K562 (cell line): Measurements from ENCODE around the gene ALG1L2. TPM values are rescaled to one million over a fixed set of nuclear protein-coding genes. Genes with fewer than 3 reads are reported as not detected.
"Not testable (repeated sequence)": the region's sequence is repeated elsewhere in the genome, so short reads cannot be mapped to it uniquely, and the experiment has no call there.

Experiments used
- ATAC-seq: fragments of 200-7000 bp; cut with Tn5 transposase; 3 replicates; pipeline ENCODE4 v1.9.1; 2020; ENCODE audit warnings: moderate library complexity
- BruUV-seq: library from RNA; stranded (reverse); fragments of 400-500 nt; replicated peaks from 2 replicates; lab custom pipeline; 2021; lab: Mats Ljungman, UMichigan
- CTCF ChIA-PET: fragments of 300-600 bp; formaldehyde crosslinking; extraction: SDS; loops from one replicate; lab custom pipeline; 2021; ENCODE audit warnings: low intra/inter-chr PET ratio; lab: Yijun Ruan, JAX
- POLR2A ChIA-PET: fragments of 300-600, 350-650 bp; sonication (Branson Sonifier 250); formaldehyde crosslinking; extraction: SDS; loops from one replicate; lab custom pipeline; 2021; ENCODE audit warnings: antibody characterized with exemption, inconsistent platforms; lab: Yijun Ruan, JAX
- DNase-seq, 4 experiments: peaks; one replicate each; pipeline versions ENCODE4 v3.0.0 to v3.0.0-alpha.2; 2011 to 2018; ENCODE audit warnings: low spot score in 3 of 4, mixed read lengths in 3 of 4; ENCODE audit errors: extremely low read depth in 1 of 4
- FAIRE-seq: peaks from 2 replicates; lab custom pipeline; 2011; peaks lifted over from hg19 to GRCh38; lab: Jason Lieb, UNC
- H2AFZ ChIP-seq: 2 replicates; pipeline ENCODE4 v1.6.0; 2011; ENCODE audit warnings: low read depth, low read length, control low read depth, inconsistent platforms
- H3K27ac ChIP-seq: fragments of 200-600 bp; 3 replicates; pipeline ENCODE4 v1.8.0; 2011; ENCODE audit warnings: low read depth, mild to moderate bottlenecking, control low read depth, inconsistent platforms, low read length, moderate library complexity, mixed read lengths; ENCODE audit errors: extremely low read depth
- H3K27me3 ChIP-seq, 2 experiments: fragments of 300-600 bp in 1 of 2; 2 replicates in 1 of 2; 3 replicates in 1 of 2; pipeline versions ENCODE4 v1.6.0 to v1.8.0; 2011; ENCODE audit warnings: inconsistent platforms in 2 of 2, low read length in 2 of 2, mild to moderate bottlenecking in 1 of 2, mixed read lengths in 1 of 2, moderate library complexity in 1 of 2; ENCODE audit not compliant: control insufficient read depth in 2 of 2, insufficient read depth in 2 of 2
- H3K36me3 ChIP-seq: fragments of 300-600 bp; 3 replicates; pipeline ENCODE4 v1.8.0; 2011; ENCODE audit warnings: mild to moderate bottlenecking, low read length, inconsistent platforms; ENCODE audit not compliant: control insufficient read depth, insufficient read depth
- H3K4me1 ChIP-seq, 2 experiments: fragments of 200-600 bp in 1 of 2; replicated peaks in 1 of 2; 2 replicates in 1 of 2; 3 replicates in 1 of 2; pipeline versions ENCODE4 v1.5.1 to v1.8.0; 2011; ENCODE audit warnings: inconsistent platforms in 2 of 2, low read length in 2 of 2, mild to moderate bottlenecking in 1 of 2, mixed read lengths in 1 of 2, moderate library complexity in 1 of 2; ENCODE audit not compliant: control insufficient read depth in 2 of 2, insufficient read depth in 2 of 2
- H3K4me2 ChIP-seq: 2 replicates; pipeline ENCODE4 v1.6.1; 2011; ENCODE audit warnings: low read length, control low read depth, inconsistent platforms, mixed read lengths; ENCODE audit not compliant: insufficient read depth
- H3K4me3 ChIP-seq: fragments of 200-600 bp; sonication (generic), shearing (Covaris generic); 2 replicates; pipeline ENCODE4 v1.5.1; 2016; ENCODE audit warnings: control low read depth, inconsistent platforms
- H3K79me2 ChIP-seq: fragments of 200-600 bp; 3 replicates; pipeline ENCODE4 v1.8.0; 2011; ENCODE audit warnings: low read length, inconsistent platforms; ENCODE audit not compliant: control insufficient read depth, insufficient read depth
- H3K9ac ChIP-seq, 2 experiments: 2 replicates each; pipeline versions ENCODE4 v1.6.0 to v1.6.1; 2011; ENCODE audit warnings: low read depth in 2 of 2, low read length in 2 of 2, control low read depth in 1 of 2, inconsistent platforms in 1 of 2, mild to moderate bottlenecking in 1 of 2, mixed read lengths in 1 of 2; ENCODE audit not compliant: insufficient read depth in 1 of 2
- H3K9me1 ChIP-seq: one replicate; pipeline ENCODE4 v1.6.0; 2011; ENCODE audit warnings: inconsistent platforms, mild to moderate bottlenecking, low read length, moderate library complexity; ENCODE audit not compliant: control insufficient read depth, insufficient read depth
- H3K9me3 ChIP-seq: replicated peaks from 2 replicates; pipeline ENCODE4 v1.5.1; 2011; ENCODE audit warnings: low read depth, low read length, inconsistent platforms; ENCODE audit not compliant: control insufficient read depth, insufficient read depth
- H4K20me1 ChIP-seq: replicated peaks from 2 replicates; pipeline ENCODE4 v1.6.1; 2011; ENCODE audit warnings: low read length, inconsistent platforms, mixed read lengths; ENCODE audit not compliant: control insufficient read depth, insufficient read depth
- ATF1 ChIP-seq, 2 experiments: fragments of 450-650 bp in 1 of 2; IDR thresholded peaks; 2 replicates each; pipeline ENCODE4 v1.6.1; 2016; ENCODE audit warnings: missing compliant biosample characterization in 1 of 2, missing genetic modification characterization in 1 of 2
- ATF7 ChIP-seq: fragments of 450-650 bp; IDR thresholded peaks from 2 replicates; pipeline ENCODE4 v1.7.1; 2014; ENCODE audit warnings: mild to moderate bottlenecking, moderate library complexity
- CTBP1 ChIP-seq: fragments of 450-650 bp; IDR thresholded peaks from 2 replicates; pipeline ENCODE4 v1.6.1; 2016; ENCODE audit warnings: borderline replicate concordance
- FOXK2 ChIP-seq, 2 experiments: fragments of 450-650 bp; IDR thresholded peaks in 1 of 2; conservative IDR thresholded peaks in 1 of 2; 2 replicates each; pipeline ENCODE4 v1.6.1; 2016; ENCODE audit warnings: low read depth in 2 of 2, mild to moderate bottlenecking in 1 of 2
- MAX ChIP-seq: sonication (generic); formaldehyde crosslinking; IDR thresholded peaks from 2 replicates; pipeline ENCODE4 v1.9.0; 2022; ENCODE audit warnings: mild to moderate bottlenecking, missing genetic modification reagents
- MLLT1 ChIP-seq, 2 experiments: fragments of 450-650 bp; IDR thresholded peaks; 2 replicates each; pipeline ENCODE4 v1.6.1; 2016
- NRF1 ChIP-seq, 2 experiments: fragments of 450-650 bp; IDR thresholded peaks in 1 of 2; conservative IDR thresholded peaks in 1 of 2; 2 replicates each; pipeline ENCODE4 v1.6.1; 2014; ENCODE audit warnings: mild to moderate bottlenecking in 2 of 2
- POLR2A ChIP-seq: fragments of 450-650 bp; conservative IDR thresholded peaks from 2 replicates; pipeline ENCODE4 v1.6.1; 2016
- POLR2G ChIP-seq: fragments of 200-400 bp; formaldehyde crosslinking; IDR thresholded peaks from 2 replicates; pipeline ENCODE4 v1.6.1; 2017; ENCODE audit warnings: low read depth, mild to moderate bottlenecking, antibody characterized with exemption, low read length, moderate library complexity
- RAD51 ChIP-seq: fragments of 450-650 bp; IDR thresholded peaks from 2 replicates; pipeline ENCODE4 v1.7.1; 2016; ENCODE audit warnings: low read depth, mild to moderate bottlenecking, borderline replicate concordance
- USF1 ChIP-seq: sonication (generic); formaldehyde crosslinking; IDR thresholded peaks from 2 replicates; pipeline ENCODE4 v1.9.0; 2022; ENCODE audit warnings: mild to moderate bottlenecking, missing genetic modification reagents
- USF2 ChIP-seq: sonication (generic); formaldehyde crosslinking; IDR thresholded peaks from 2 replicates; pipeline ENCODE4 v1.5.0; 2020; ENCODE audit warnings: missing genetic modification reagents
- ZMIZ1 ChIP-seq, 2 experiments: fragments of 150-350 bp in 1 of 2; IDR thresholded peaks; 2 replicates each; pipeline ENCODE4 v1.6.1; 2012 to 2016; ENCODE audit warnings: low read depth in 2 of 2, low read length in 2 of 2, mild to moderate bottlenecking in 1 of 2, moderate library complexity in 1 of 2
- WGBS: fragments of 100-300 bp; shearing (Covaris generic); methylation state at CpG from one replicate; pipeline ENCODE4 v1.1.6; 2016; ENCODE audit warnings: low coverage, mixed read lengths; ENCODE audit not compliant: insufficient coverage; ENCODE audit errors: missing lambda C conversion rate; 5-methylcytosine and 5-hydroxymethylcytosine counted together
- in situ Hi-C: fragments of 300-500 bp; cut with MboI; formaldehyde crosslinking; loops from 4 replicates; pipeline ENCODE4 v1.15.0; 2018; ENCODE audit warnings: inconsistent platforms, mixed read lengths
- intact Hi-C: fragments of 100-400 bp; cut with micrococcal nuclease; formaldehyde crosslinking; loops from 2 replicates; pipeline ENCODE4 v1.14.2; 2022
- polyA plus RNA-seq, 8 experiments: library from polyadenylated mRNA; depleted of rRNA in 4 of 8; stranded (reverse) in 5 of 8; unstranded in 3 of 8; fragments of >200 nt; fragmentation: Nextera tagmentation in 2 of 8; fragmentation: Illumina TruSeq in 1 of 8; extraction: Ambion mirVana in 2 of 8; extraction: Trizol in 1 of 8; gene quantifications; 2 replicates each; pipeline versions ENCODE4 v1.2.1 to v1.2.3, GENCODE V29; 2011 to 2014; ENCODE audit warnings: inconsistent platforms in 1 of 8, missing spikeins in 1 of 8
- total RNA-seq, 7 experiments: library from RNA; depleted of rRNA in 6 of 7; stranded (reverse); fragments of >200 nt in 6 of 7; fragmentation: Illumina TruSeq in 2 of 7; extraction: Trizol in 2 of 7; gene quantifications; 2 replicates each; pipeline versions ENCODE4 v1.2.1 to v1.2.3, GENCODE V29; 2011 to 2021; ENCODE audit warnings: low replicate concordance in 1 of 7

ALG1L2 gene
- total and polyA plus RNA-seq, 9 of the 15 experiments (the other 6 are each of a cell fraction or from before 2014, with no cell fraction given) = 0.10 to 1.1 (median 0.33) TPM; not detected in 2

GRCh38 chr3:130111865-130112747, 30.5 kb downstream of the ALG1L2 start:
- DNase-seq = peak in 3 of 4 experiments; percentile 4 to 90 (median 7)
- Histone ChIP-seq H2AFZ (peak overlapping the region; percentile 88), H3K4me3 (peak overlapping the region; percentile 67), H3K4me2 (peak overlapping the region; percentile 84), H3K79me2 (peaks cover 12% of the 10 kb centered on the region; the same call in 2 of the 3 replicates), H3K9ac (peak overlapping the region; percentile 68 to 88), H3K27ac (peak overlapping the region; percentile 69; the same call in 2 of the 3 replicates)
- CTCF ChIA-PET; H3K36me3 ChIP-seq; BruUV-seq; H3K4me1 ChIP-seq; H3K9me1 ChIP-seq; H3K9me3 ChIP-seq; H4K20me1 ChIP-seq; intact Hi-C loops; H3K27me3 ChIP-seq; in situ Hi-C loops; TF ChIP-seq ATF1 (CRISPR knock-in tag; IDR thresholded peaks at IDR 0.05): not testable (repeated sequence)
- ATAC-seq = peak; percentile 33
- POLR2A ChIA-PET = interaction anchor here (0.6 to 1.1 kb wide), 3 partner anchors 14 to 910 kb away, joined by 3 read pairs; no protein-coding TSS in a partner anchor
- peak; percentile 60 for FAIRE-seq
- WGBS = under 1% methylated on average over 17 of the region's 63 CpGs
- peak in 1 of 2 experiments; percentile 89; a peak in 2 of 4 replicates for TF ChIP-seq MLLT1 (IDR thresholded peaks at IDR 0.05)
- TF ChIP-seq NRF1 (conservative IDR thresholded peaks at IDR 0.05 in 1 of 2, IDR thresholded peaks at IDR 0.05 in 1 of 2) = peak; percentile 82 to 85
- 0 out of 2 replicates have a peak, but pooled peaks have one; percentile 22 for TF ChIP-seq ATF1 (tag; IDR thresholded peaks at IDR 0.05)
- TF ChIP-seq USF1 (CRISPR knock-in tag) = peak; percentile 82
- TF ChIP-seq POLR2A = peak; percentile 63
- peak; percentile 36; the same call in 1 of the 2 replicates for TF ChIP-seq CTBP1
- peak; percentile 43; the same call in 1 of the 2 replicates for TF ChIP-seq RAD51
- peak; percentile 74 for TF ChIP-seq MAX (CRISPR knock-in tag)
- TF ChIP-seq FOXK2 (conservative IDR thresholded peaks at IDR 0.05 in 1 of 2, IDR thresholded peaks at IDR 0.05 in 1 of 2; ENCODE audit: low read depth in 2 of 2) = 0 out of 4 replicates have a peak, but pooled peaks of 1 of the 2 experiments have one; percentile 40
- TF ChIP-seq ZMIZ1 (IDR thresholded peaks at IDR 0.05; ENCODE audit: low read depth in 2 of 2, low read length in 2 of 2) = 0 out of 4 replicates have a peak, but pooled peaks of 1 of the 2 experiments have one; percentile 47
- TF ChIP-seq USF2 (CRISPR knock-in tag) = peak; percentile 72
- TF ChIP-seq POLR2G = peak; percentile 71
- TF ChIP-seq ATF7 = peak; percentile 45; the same call in 1 of the 2 replicates
